GM19372 (cell line): Measurements from ENCODE around the gene CEP70.
"Not testable (repeated sequence)": the region's sequence is repeated elsewhere in the genome, so short reads cannot be mapped to it uniquely, and the experiment has no call there.

Source experiments
- ATAC-seq: cut with Tn5 transposase; IDR thresholded peaks from one replicate; pipeline ENCODE4 v1.9.1; 2021; ENCODE audit warnings: mild to moderate bottlenecking, low read depth, moderate library complexity; ENCODE audit not compliant: unreplicated experiment

CEP70 gene

DNA sequence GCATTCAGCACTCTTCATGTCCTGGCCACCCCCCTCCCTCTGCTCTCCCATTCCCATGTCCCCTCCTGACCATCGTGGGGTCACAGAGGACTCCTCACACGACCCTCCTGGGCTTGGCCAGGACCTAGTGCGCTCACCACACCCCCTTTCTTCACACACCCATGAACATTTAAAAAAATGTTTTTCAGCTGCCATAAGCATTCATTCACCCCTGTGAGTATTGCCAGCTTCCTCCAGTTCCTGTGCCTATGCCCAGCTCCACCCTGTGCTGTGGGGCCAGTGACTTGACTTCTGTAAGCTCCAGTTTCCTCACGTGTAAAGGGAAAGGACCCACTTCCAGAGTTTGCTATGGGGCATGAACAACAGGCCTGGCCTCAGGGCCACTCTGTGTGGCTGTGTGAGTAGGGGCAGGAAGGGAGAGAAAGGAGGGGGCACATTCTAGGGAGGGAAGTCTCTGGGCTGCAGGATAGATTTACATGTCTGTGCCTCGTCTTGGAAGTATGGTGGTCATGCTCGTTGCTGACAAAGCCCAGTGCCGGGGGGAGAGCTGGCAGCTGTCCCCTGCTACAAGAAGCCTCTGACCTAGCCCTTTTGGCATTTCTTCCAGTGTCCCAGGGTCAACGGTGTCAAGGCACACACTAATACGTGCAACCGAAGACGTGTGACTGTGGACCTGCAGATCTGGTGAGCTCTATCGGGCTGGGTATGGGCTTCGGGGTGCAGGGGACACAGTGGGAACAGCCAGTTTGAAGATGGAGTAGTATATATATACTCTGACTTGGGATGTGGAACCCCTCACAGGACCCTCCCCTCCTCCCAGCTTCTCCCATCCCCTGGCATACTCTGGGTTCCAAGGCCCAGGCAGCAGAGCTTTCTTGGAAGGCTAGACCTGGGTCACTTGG is 136.8 kb downstream of the CEP70 start:
- ATAC-seq = no peak

DNA sequence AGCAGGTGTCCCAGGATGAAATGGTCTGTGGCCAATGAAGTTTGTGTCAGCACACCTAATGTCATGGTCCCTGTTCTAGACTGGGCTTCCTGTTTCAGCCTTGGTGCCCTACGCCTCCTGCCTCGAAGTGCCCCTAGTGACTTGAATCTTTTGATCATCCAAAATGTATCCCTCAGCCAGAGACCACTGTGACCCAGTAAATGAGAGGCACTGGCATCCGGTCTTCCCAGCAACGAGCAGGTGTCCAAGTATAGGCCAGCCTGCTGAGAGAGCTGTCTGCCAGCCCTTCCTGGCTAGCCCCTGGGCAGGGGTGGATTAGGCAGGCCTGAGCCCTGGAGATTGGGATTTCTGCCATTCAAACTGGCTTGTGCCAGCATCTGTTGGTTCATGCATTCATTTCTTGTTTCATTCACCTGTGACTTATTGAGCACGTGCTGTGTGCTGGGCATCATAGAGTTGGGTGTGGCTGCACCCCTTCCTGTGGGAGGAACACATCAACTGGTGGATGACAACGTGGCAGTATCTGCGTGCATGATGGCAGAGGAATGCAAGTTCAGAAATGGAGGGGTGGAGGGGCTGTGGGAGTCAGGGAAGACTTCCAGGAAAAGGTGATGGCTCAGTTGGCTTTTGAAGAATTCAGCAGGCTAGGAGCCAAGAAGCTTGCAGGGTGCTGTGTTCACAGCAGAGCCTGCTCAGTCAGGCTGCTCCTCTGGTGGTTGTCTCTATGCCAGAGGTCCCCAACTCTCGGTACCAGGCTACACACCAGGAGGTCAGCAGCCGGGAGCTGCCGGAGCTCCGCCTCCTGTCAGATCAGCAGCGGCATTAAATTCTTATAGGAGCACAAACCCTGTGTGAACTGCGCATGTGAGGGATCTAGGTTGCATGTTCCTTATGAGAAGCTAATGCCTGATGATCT is 138.0 kb downstream of the CEP70 start:
- no peak for ATAC-seq

DNA sequence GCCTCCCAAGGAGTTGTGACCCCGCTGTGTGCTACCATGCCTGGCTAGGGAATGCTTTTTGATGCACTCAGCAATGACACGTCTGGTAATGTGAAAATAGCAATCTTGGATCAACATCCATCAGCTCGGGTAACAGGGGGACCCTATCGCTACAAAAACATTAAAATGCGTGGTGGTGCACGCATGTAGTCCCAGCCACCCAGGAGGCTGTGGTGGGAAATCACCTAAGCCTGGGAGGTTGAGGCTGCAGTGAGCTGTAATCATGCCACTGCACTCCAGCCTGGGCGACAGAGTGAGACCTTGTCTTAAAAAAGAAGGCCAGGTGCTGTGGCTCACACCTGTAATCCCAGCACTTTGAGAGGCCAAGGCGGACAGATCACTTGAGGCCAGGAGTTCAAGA is 140.1 kb downstream of the CEP70 start:
- not testable (repeated sequence) for ATAC-seq

DNA sequence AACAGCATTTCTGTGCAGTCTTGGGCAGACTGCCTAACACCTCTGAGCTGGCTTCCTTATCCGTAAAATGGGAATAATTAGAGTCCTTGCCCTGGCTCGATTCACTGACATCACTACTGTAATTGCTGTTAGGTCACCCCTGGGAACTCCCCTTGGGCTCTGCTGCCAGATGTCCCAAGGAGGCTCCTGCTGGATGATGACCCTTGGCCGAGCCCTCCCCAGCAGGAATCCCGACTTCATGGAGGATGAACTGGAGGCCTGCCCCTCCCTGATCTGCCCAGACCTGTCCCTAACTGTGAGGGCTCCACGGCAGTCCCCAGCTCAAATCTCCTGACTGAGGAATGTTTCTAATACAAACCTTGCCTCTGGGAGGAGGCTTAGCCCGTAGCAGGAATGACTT is 141.6 kb downstream of the CEP70 start:
- no peak for ATAC-seq

DNA sequence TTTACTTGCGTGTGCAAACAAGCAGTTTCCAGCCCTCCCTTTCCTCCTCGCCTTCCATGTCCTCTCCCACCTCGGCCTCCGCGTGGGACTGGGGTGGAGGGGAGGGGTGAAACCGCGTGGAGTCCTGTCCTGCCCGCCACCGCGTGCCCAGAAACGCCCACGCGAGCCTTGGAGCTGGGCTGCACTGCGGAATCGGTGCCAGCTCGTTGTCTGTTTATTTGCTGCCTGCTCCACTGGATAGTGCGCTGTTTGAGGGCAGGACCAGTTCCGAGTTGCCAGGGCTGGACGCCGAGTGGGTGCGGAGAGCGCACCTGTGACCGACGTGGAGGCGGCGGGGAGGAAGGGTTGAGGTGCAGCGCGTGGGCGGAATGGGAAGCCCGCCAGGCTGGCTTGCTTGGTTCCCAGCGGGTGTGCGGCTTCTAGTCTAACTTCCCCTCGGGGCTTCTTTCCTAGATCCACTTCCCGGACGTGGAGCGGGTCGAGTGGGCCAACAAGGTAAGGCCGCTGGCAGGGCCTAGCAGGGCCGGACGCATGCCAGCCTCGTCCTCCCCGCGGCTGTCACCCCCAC is 142.4 kb downstream of the CEP70 start:
- ATAC-seq = no peak

DNA sequence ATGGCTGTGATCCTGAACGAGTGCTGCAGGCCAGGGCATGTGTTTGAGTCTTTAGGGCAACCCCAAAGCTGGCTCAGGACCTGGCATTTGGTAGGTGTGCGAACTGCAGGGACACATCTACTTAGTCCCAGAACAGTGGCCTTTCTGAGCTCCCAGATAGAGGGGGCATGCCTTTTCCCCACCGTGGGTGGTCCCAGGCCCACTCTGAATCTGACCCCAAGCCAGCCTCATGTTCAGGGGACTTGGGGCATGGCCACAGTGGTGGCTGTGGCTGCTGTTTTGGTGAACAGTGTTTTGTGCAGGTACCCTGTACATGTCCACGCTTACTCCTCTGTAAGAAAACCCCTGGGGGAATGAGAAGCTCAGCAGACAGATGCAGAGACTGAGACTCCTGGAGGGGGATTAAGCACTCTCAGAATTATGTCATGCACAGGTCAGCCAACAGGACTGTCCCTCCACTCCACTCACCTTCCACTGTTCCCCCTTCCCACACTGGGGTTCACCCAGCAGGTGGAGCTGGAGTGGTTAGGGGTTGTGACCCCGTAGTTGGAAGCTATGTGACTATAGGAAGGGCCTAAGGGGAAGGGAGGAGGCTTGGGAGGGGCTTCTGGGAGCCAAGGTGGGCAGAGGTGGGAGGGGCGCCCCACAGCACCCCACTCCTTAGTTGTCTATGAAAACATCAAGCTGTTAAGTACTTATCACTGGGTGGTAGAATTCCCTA is 143.2 kb downstream of the CEP70 start:
- no peak for ATAC-seq

DNA sequence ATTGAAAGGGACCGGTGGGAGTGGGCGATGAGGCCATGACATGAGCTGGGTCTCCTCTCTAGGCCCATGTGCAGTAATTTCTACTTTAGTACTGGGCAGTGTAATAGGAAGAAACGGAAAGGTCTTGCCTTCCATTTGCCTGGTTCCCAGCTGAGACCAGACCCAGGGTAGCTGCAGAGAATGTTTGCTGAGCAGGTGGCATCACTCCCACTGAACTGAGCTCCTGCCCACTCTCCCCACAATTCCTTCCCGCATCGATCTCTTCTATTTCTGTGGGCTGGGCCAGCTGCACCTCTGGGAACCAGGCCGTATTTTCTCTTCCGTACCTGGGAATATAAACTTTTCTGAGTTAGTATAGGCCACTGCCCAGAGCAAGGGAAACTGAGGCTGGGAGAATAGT is 143.9 kb downstream of the CEP70 start:
- ATAC-seq = no peak

DNA sequence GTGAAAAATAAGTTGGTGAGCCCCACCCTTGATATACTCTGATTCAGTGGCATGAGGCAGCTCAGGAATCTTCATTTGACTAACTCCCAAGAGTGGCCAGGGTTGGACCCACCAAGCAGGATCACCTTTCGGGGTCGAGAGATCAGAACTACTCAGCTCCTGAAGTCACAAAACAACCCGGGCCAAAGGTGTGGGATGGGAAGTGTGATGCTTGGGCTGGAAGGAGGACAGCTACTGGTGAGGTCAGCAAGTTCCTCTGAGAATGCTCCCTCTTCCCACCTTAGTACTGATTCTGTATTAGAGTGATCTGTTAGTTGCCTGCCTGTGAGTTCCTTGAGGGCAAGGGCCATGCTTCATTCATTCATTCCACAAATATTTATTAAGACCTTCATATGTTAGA is 144.6 kb downstream of the CEP70 start:
- ATAC-seq = no peak

DNA sequence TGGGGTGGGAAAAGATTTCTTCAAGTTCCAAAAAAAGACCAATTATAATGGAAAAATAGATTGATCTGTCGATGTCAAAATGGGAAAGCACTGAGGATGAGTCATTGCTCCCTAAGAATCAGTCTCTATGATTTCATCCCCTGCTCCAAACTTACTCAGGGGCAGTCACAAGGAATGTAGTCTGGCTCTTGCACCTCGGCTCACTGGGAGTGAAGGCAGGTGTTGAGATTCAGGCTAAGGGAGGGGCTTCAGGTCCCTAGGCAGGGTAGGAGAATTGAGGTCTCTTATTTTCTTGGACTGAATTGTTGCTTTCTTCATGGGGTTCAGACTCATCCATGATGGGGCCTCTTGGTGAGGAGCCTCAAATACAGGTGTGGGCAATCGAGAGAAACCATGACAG is 145.4 kb downstream of the CEP70 start:
- ATAC-seq = no peak

DNA sequence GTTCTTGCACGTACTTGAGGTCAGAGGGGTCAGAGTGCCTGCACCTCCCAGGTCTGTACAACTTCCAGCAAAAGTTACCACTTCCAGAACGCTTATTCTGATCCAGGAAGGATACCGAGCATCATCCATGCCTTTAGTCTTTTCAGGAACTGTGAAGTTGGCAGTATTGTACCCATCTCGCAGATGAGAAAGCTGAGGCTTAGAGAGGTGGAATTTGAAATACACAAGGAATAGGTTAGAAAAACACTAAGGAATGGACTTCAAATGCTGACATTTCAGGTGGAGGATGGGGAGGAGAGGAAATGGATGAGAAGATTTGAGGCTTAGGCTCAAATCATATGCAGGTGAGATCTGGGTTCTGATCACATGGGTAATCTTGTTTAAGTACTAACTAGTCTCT is 148.4 kb downstream of the CEP70 start:
- no peak for ATAC-seq

DNA sequence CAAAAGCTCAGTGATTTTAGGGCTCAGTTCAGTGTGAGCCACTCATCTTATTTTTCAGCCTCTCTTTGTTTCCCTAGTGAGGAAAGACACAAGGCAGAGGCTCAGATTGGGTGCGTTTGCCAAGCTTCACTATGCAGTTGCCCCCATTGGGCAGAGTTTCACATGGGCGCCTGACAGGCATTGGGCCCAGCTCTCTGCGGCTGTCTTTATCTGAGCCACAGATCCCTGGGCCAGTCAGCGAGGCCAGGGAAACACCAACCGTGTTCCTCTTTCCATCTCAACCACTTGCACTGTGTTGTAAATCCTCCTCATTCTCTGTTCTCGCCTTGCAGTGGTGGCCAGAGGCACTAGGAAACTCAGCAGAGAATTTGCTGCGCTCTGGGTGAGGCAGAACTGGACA is 148.8 kb downstream of the CEP70 start:
- ATAC-seq = no peak
